ENCODE measurements around the gene PSMC3IP.
"Not testable (repeated sequence)": the region's sequence is repeated elsewhere in the genome, so short reads cannot be mapped to it uniquely, and the experiment has no call there.

The PSMC3IP gene

DNA sequence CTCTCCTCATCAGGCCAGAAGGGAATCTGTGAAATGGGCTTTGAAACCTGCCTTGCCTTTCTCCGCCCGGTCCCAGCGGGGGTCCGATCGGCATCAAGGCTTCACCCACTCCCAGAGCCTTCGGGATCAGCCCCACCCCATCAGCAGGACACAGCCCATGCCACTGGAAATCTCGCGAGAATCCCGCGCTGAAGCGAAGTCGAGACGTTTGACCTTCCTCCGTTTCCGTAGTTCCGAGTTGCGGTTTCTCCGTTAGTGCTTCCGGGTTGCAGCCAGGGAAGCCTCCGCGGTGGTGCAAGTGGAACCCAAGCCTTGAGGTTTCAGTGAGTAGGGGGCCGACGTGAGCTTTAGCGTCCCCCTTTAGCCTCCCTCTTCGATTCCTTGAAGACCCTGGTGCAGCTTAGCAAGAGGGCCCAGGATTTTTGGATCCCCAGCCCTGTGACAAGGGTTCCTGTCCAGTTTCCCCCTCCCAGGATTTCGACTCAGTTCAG is 15.6 kb downstream of the PSMC3IP start, which contains the start of gene COASY:
Gene COASY, plus strand, starts transcription at position 252 of the 491 bp plus-strand sequence. CDS start 475 bp downstream, outside the sequence.
- Histone ChIP-seq H3K4me3 (peak within 1 kb of the TSS; percentile 89), H3K36me3 (ENCODE audit: insufficient read depth, low read length) (peaks cover 25% of the 10 kb centered on the region; the same call in 1 of the 2 replicates), H3K27ac (peak within 1 kb of the TSS; percentile 83), H3K9me3 (ENCODE audit: low read depth, low read length) (no peaks in the 10 kb centered on the region), H3K9ac (ENCODE audit: insufficient read length) (peak within 1 kb of the TSS; percentile 96)
- peak; percentile 78 for TF ChIP-seq POLR2AphosphoS5 (IDR thresholded peaks at IDR 0.05; ENCODE audit: borderline replicate concordance, low read depth, low read length)
- no peak for TF ChIP-seq FOXP2 (optimal IDR thresholded peaks at IDR 0.05; ENCODE audit: control extremely low read depth, extremely low read length, insufficient read depth)
- TF ChIP-seq EZH2 (IDR thresholded peaks at IDR 0.05), result no peak
- DNase-seq (ENCODE audit: low read depth, low spot score), result peak; percentile 93

DNA sequence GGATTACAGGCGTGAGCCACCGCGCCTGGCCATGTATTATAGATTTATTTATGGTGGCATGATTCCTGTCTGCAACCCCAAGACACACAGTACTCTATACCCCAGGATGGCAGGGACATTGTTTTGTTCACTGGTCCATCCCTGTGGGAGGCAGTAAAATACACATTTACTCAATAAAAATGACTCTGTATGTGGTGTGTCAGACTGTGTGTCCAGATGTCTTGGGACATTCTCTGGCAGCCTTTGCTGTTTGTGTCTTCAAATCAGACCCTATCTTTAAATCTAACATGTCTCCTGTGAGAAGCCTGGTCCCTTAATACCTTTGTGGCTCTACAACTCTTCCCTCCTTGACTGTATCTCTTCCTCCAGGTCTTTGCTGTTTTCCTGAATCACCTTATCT is 17.3 kb downstream of the PSMC3IP start:
- Histone ChIP-seq H3K36me3 (ENCODE audit: insufficient read depth, low read length) (peaks cover 12% of the 10 kb centered on the region; the same call in 1 of the 2 replicates), H3K4me3 (no peak overlapping the region), H3K27ac (no peak overlapping the region), H3K9ac (ENCODE audit: insufficient read length) (no peak overlapping the region), H3K9me3 (ENCODE audit: low read depth, low read length) (no peaks in the 10 kb centered on the region)
- DNase-seq (ENCODE audit: low read depth, low spot score), result no peak
- TF ChIP-seq EZH2 (IDR thresholded peaks at IDR 0.05), result no peak
- TF ChIP-seq FOXP2 (optimal IDR thresholded peaks at IDR 0.05; ENCODE audit: control extremely low read depth, extremely low read length, insufficient read depth), result no peak
- TF ChIP-seq POLR2AphosphoS5 (IDR thresholded peaks at IDR 0.05; ENCODE audit: borderline replicate concordance, low read depth, low read length), result no peak

DNA sequence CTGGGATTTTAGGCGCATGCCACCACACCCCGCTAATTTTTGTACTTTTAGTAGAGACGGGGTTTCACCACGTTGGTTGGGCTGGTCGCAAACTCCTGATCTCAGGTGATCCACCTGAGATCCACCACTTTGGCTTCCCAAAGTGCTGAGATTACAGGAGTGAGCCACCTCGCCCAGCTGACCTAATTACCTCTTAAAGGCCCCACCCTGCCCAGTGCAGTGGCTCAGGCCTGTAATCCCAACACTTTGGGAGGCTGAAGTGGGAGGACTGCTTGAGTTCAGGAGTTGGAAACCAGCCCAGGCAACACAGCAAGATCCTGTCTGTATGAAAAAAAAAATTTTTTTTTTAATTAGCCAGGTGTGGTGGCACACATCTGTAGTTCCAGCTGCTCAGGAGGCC is 18.5 kb downstream of the PSMC3IP start:
- DNase-seq (ENCODE audit: low read depth, low spot score), result no peak
- H3K4me3 ChIP-seq, result no peak overlapping the region
- no peak overlapping the region for H3K27ac ChIP-seq
- H3K36me3 ChIP-seq (ENCODE audit: insufficient read depth, low read length), result no peaks in the 10 kb centered on the region; the same call in 1 of the 2 replicates
- TF ChIP-seq FOXP2 (optimal IDR thresholded peaks at IDR 0.05; ENCODE audit: control extremely low read depth, extremely low read length, insufficient read depth) (no peak), POLR2AphosphoS5 (IDR thresholded peaks at IDR 0.05; ENCODE audit: borderline replicate concordance, low read depth, low read length) (no peak), EZH2 (IDR thresholded peaks at IDR 0.05) (no peak)
- no peak overlapping the region for H3K9ac ChIP-seq (ENCODE audit: insufficient read length)
- H3K9me3 ChIP-seq (ENCODE audit: low read depth, low read length), result no peaks in the 10 kb centered on the region

DNA sequence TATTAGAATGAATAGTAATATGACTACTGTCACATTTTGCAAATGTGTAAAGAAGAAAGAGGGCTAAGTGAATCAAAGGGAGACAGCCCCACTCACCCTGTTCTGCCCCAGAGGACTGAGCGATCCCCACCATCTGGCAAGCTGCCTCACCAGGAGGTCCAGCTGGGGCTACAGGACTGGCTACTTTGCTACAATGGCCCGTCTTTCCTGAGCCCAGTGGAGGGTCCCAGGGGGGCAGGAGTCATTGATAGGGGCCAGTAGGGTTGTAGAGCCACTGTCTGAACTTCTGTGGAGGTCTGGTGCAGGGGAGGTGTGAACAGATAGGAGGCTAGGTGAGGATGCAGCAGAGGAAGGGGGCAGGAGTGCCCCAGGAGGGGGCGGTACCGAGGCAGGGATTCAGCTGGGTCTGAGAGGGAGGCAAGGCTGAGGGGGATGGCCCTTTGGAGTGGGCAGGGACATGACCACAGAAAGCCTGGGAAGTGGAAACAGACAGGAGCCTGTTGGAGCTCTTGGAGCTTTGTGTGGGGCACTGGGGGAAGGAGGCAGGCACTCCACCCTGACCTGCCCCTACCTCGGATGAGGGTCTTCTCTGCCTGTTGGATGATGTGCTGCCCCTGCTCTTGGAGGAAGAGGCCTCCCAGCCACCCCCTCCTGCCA is 21.4 kb downstream of the PSMC3IP start:
- H3K27ac ChIP-seq; H3K9me3 ChIP-seq (ENCODE audit: low read depth, low read length); H3K4me3 ChIP-seq; H3K9ac ChIP-seq (ENCODE audit: insufficient read length); DNase-seq (ENCODE audit: low read depth, low spot score); H3K36me3 ChIP-seq (ENCODE audit: insufficient read depth, low read length): not testable (repeated sequence)

DNA sequence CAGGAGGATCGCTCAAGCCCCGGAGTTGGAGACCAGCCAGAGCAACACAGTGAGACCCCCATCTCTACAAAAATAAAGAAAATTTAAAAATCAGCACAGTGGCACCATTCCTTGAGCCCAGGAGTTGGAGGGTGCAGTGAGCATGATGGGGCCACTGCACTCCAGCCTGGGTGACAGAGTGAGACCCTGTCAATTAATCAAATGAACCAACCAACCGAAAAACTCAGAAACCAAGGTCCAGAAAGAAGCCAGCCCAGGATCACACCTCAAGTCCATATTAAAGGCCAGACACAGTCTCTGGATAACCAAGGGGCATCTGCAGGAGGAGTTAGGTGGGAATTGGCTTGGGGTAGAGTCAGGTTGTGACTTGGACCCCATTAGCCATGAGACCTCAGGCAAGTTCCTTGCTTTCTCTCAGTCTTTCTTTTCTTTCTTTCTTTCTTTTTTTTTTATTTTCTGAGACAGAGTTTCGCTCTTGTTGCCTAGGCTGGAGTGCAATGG is 22.4 kb downstream of the PSMC3IP start:
- Histone ChIP-seq H3K4me3 (peak overlapping the region; percentile 78), H3K36me3 (ENCODE audit: insufficient read depth, low read length) (no peaks in the 10 kb centered on the region), H3K9ac (ENCODE audit: insufficient read length) (peak overlapping the region; percentile 72), H3K27ac (no peak overlapping the region), H3K9me3 (ENCODE audit: low read depth, low read length) (no peaks in the 10 kb centered on the region)
- no peak for DNase-seq (ENCODE audit: low read depth, low spot score)
- TF ChIP-seq FOXP2 (optimal IDR thresholded peaks at IDR 0.05; ENCODE audit: control extremely low read depth, extremely low read length, insufficient read depth) (no peak), POLR2AphosphoS5 (IDR thresholded peaks at IDR 0.05; ENCODE audit: borderline replicate concordance, low read depth, low read length) (no peak), EZH2 (IDR thresholded peaks at IDR 0.05) (no peak)

DNA sequence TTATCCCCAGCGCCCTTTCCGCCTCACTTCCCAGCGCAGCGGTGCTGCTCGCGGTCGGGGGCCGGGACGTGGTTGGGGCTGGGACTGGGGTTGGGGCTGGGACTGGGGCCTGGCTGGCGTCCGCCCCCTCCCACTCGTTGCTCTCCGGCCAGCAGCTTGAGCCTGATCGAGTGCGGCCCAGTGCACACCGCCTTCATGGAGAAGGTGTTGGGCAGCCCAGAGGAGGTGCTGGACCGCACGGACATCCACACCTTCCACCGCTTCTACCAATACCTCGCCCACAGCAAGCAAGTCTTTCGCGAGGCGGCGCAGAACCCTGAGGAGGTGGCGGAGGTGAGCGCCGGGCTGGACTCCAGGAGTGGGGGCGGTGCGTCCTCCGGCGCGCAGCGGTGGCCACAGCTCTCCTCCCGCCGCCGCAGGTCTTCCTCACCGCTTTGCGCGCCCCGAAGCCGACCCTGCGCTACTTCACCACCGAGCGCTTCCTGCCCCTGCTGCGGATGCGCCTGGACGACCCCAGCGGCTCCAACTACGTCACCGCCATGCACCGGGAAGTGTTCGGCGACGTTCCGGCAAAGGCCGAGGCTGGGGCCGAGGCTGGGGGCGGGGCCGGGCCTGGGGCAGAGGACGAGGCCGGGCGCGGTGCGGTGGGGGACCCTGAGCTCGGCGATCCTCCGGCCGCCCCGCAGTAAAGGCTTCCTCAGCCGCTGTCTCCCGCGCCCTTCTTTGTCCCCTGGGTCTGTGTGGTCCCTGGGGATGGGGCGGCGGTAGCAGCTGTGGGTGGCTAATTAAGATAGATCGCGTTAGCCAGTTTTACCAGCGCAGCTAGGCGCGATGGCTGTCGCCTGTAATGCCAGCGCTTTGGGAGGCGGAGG is 23.0 kb downstream of the PSMC3IP start:
- Histone ChIP-seq H3K9ac (ENCODE audit: insufficient read length) (peak overlapping the region; percentile 72), H3K9me3 (ENCODE audit: low read depth, low read length) (no peaks in the 10 kb centered on the region), H3K27ac (no peak overlapping the region), H3K36me3 (ENCODE audit: insufficient read depth, low read length) (no peaks in the 10 kb centered on the region), H3K4me3 (peak overlapping the region; percentile 78)
- no peak for DNase-seq (ENCODE audit: low read depth, low spot score)
- no peak for TF ChIP-seq FOXP2 (optimal IDR thresholded peaks at IDR 0.05; ENCODE audit: control extremely low read depth, extremely low read length, insufficient read depth)
- peak; percentile 25; the same call in 1 of the 2 replicates for TF ChIP-seq POLR2AphosphoS5 (IDR thresholded peaks at IDR 0.05; ENCODE audit: borderline replicate concordance, low read depth, low read length)

DNA sequence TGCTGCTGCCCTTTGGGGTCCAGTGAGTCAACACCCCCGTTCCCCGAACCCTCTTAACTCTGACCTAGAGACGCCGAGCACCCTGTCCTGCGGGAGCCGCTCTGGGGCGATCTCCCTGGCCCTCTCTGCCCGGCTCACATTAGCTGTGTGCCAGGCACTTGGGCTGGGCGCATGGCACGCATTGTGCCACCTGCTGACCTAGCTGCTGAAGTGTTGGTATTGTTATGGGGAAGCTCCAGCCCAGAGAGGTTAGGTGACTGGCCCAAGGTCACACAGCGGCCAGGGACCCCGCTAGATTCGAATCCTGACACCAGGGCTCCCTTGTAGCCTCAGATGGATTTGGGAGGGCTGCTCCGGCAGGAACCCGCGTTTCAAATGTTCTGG is 23.7 kb downstream of the PSMC3IP start:
- Histone ChIP-seq H3K27ac (no peak overlapping the region), H3K9me3 (ENCODE audit: low read depth, low read length) (no peaks in the 10 kb centered on the region), H3K36me3 (ENCODE audit: insufficient read depth, low read length) (no peaks in the 10 kb centered on the region), H3K4me3 (no peak overlapping the region; the same call in 1 of the 2 replicates), H3K9ac (ENCODE audit: insufficient read length) (no peak overlapping the region)
- TF ChIP-seq FOXP2 (optimal IDR thresholded peaks at IDR 0.05; ENCODE audit: control extremely low read depth, extremely low read length, insufficient read depth), result no peak
- no peak for TF ChIP-seq EZH2 (IDR thresholded peaks at IDR 0.05)
- no peak for TF ChIP-seq POLR2AphosphoS5 (IDR thresholded peaks at IDR 0.05; ENCODE audit: borderline replicate concordance, low read depth, low read length)
- no peak for DNase-seq (ENCODE audit: low read depth, low spot score)

DNA sequence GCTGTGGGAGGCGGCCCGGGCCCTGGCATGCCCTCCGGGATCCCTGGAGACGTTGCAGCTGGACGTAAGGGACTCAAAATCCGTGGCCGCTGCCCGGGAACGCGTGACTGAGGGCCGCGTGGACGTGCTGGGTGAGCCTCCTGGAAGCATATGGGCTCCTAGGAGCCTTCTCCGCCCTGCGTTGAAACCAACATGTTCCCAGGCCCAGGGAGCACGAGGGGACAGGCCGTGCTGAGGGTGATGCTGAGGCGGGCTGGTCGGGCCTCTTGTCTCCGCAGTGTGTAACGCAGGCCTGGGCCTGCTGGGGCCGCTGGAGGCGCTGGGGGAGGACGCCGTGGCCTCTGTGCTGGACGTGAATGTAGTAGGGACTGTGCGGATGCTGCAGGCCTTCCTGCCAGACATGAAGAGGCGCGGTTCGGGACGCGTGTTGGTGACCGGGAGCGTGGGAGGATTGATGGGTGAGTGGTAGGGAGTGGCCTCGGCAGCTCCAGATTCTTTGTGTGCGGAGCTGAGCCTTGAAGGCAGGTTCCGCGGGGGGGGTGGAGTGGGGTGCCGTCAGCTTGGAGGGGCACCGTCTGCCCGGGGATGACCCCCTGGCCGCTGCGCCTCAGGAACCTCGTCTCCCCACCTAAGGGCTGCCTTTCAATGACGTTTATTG is 24.2 kb downstream of the PSMC3IP start:
- H3K9me3 ChIP-seq (ENCODE audit: low read depth, low read length), result no peaks in the 10 kb centered on the region
- DNase-seq (ENCODE audit: low read depth, low spot score), result no peak
- H3K9ac ChIP-seq (ENCODE audit: insufficient read length), result no peak overlapping the region
- no peaks in the 10 kb centered on the region for H3K36me3 ChIP-seq (ENCODE audit: insufficient read depth, low read length)
- H3K27ac ChIP-seq, result no peak overlapping the region
- H3K4me3 ChIP-seq, result no peak overlapping the region
- TF ChIP-seq EZH2 (IDR thresholded peaks at IDR 0.05) (no peak), POLR2AphosphoS5 (IDR thresholded peaks at IDR 0.05; ENCODE audit: borderline replicate concordance, low read depth, low read length) (no peak), FOXP2 (optimal IDR thresholded peaks at IDR 0.05; ENCODE audit: control extremely low read depth, extremely low read length, insufficient read depth) (no peak)

DNA sequence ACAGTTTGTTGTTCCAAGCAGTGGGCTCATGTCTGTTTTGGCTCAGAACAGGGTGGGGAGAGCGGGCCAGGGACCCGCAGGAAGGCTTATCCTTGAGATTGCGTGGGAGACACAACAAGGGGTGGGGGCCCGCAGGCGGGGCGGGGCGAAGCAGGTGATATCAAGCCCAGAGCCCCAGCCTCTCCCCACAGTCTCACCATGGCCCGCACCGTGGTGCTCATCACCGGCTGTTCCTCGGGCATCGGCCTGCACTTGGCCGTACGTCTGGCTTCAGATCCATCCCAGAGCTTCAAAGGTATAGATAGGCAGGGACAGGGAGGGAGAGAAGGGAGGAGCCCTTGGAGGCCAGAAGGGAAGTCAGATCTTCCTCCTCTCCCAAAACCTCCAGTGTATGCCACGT is 24.8 kb downstream of the PSMC3IP start, which contains the start of gene HSD17B1:
Gene HSD17B1, plus strand, starts transcription at position 188 of the 400 bp plus-strand sequence. Its CDS starts 11 bp downstream, at position 199.
- not testable (repeated sequence) for H3K27ac ChIP-seq; H3K36me3 ChIP-seq (ENCODE audit: insufficient read depth, low read length); H3K4me3 ChIP-seq; DNase-seq (ENCODE audit: low read depth, low spot score); H3K9me3 ChIP-seq (ENCODE audit: low read depth, low read length); H3K9ac ChIP-seq (ENCODE audit: insufficient read length)

Measured in SK-N-MC (cell line).